ENCODE data around the gene EXOC6B. TPM values are rescaled to one million over a fixed set of nuclear protein-coding genes. Genes with fewer than 3 reads are reported as not detected.

EXOC6B gene
- total and polyA plus RNA-seq, 12 donors = 16.3 to 243 (median 144) TPM

DNA sequence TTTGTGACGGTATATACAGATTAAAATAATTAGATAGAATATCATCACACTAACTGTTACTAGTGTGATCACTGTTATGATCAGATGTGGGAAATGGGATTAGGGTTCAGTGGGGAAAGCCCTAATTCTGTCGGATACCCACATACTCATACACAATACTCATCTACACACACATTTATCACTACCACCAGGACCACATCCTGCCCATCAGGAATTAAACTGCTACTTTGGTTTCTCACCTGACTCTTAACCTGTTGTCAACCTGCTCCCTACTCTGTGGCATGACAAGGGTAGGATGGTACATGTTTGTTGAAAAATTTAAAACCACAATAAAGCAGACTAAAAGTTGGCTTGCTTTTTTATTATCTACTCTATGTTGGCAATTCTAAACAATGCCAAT lies 653.4 kb downstream of the EXOC6B start:
- intact Hi-C loops (cut with DNase I) = no loop called here
- WGBS, 2 donors = 93 to 98% methylated on average over 2 of the region's 2 CpGs
- no peak for DNase-seq
- Histone ChIP-seq H3K4me1 (peaks cover 0 to 10% (median 0%) of the 10 kb centered on the region in 9 donors), H3K9me3 (peaks cover 0 to 10% (median 0%) of the 10 kb centered on the region in 11 donors), H3K27ac (no peak overlapping the region), H3K4me3 (no peak overlapping the region), H3K27me3 (no peaks in the 10 kb centered on the region), H3K36me3 (peaks cover 0 to 29% (median 4%) of the 10 kb centered on the region in 9 donors)
- TF ChIP-seq, protein P1, sequence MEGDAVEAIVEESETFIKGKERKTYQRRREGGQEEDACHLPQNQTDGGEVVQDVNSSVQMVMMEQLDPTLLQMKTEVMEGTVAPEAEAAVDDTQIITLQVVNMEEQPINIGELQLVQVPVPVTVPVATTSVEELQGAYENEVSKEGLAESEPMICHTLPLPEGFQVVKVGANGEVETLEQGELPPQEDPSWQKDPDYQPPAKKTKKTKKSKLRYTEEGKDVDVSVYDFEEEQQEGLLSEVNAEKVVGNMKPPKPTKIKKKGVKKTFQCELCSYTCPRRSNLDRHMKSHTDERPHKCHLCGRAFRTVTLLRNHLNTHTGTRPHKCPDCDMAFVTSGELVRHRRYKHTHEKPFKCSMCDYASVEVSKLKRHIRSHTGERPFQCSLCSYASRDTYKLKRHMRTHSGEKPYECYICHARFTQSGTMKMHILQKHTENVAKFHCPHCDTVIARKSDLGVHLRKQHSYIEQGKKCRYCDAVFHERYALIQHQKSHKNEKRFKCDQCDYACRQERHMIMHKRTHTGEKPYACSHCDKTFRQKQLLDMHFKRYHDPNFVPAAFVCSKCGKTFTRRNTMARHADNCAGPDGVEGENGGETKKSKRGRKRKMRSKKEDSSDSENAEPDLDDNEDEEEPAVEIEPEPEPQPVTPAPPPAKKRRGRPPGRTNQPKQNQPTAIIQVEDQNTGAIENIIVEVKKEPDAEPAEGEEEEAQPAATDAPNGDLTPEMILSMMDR (IDR thresholded peaks at IDR 0.05) = no peak
- no peak for ATAC-seq

DNA sequence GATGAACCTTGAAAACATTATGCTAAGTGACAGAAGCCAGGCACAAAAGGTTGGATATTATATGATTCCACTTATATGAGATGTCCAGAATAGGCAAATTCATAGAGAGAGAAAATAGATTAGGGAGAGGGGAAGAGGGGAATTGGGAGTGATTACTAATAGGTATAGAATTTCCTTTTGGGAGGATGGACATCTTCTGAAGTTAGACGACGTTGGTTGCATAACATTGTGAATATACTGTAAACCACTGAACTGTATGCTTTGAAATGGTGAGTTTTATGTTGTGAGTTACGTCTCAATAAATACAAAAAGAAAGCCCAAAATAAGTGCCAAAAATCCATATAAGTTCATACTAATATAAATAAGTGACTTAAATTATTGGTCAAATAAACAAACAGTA lies 659.6 kb downstream of the EXOC6B start:
- 80 to 85% methylated on average over 3 of the region's 3 CpGs for WGBS, 2 donors
- Histone ChIP-seq H3K27ac (no peak overlapping the region), H3K27me3 (no peaks in the 10 kb centered on the region), H3K4me3 (no peak overlapping the region), H3K36me3 (no peaks in the 10 kb centered on the region), H3K4me1 (no peaks in the 10 kb centered on the region), H3K9me3 (peaks cover 0 to 10% (median 0%) of the 10 kb centered on the region in 11 donors)
- DNase-seq = no peak
- ATAC-seq = no peak
- intact Hi-C loops (cut with DNase I) = loop anchor here in 1 of 10 donors (10.0 kb wide), 1 partner anchor 409 kb away; no protein-coding TSS in a partner anchor
- TF ChIP-seq, protein P1 (IDR thresholded peaks at IDR 0.05) = no peak

DNA sequence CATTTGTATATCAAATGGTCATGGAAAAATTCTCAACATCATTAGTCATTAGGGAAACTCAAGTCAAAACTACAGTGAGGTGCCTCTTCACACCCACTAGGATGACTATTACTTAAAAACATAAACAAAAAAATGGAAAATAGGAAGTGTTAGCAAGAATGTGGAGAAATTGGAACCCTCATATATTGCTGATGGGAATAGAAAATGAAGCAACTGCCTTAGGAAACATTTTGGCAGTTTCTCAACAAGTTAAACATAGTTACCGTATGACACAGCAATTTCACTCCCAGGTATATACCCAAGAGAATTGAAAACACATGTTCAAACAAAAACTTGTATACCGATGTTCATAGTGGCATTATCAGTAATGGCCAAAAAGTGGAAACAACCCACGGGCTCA lies 660.0 kb downstream of the EXOC6B start:
- H3K27ac ChIP-seq = no peak overlapping the region
- ATAC-seq = no peak
- intact Hi-C loops (cut with DNase I) = loop anchor here in 1 of 10 donors (10.0 kb wide), 1 partner anchor 409 kb away; no protein-coding TSS in a partner anchor
- H3K27me3 ChIP-seq = no peaks in the 10 kb centered on the region
- DNase-seq = no peak
- TF ChIP-seq, protein P1 (IDR thresholded peaks at IDR 0.05) = no peak
- no peaks in the 10 kb centered on the region for H3K36me3 ChIP-seq
- H3K4me1 ChIP-seq = no peaks in the 10 kb centered on the region
- no peak overlapping the region for H3K4me3 ChIP-seq
- H3K9me3 ChIP-seq = peaks cover 0 to 10% (median 0%) of the 10 kb centered on the region in 11 donors
- 88 to 93% methylated on average over 3 of the region's 3 CpGs for WGBS, 2 donors

DNA sequence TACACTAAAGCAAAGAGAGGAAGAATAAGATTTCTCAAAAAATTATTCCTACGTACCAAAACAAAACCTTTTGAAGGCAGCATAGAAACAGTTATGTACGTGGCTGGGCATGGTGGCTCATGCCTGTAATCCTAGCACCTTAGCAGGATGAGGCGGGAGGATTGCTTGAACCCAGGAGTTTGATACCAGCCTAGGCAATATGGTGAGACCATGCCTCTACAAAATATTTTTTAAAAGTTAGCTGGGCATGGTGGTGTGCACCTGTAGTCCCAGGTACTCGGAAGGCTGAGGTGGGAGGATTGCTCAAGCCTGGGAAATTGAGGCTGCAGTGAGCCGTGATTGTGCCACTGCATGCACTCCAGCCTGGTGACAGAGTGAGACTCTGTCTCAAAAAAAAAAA lies 663.3 kb downstream of the EXOC6B start:
- ATAC-seq = no peak
- Histone ChIP-seq H3K9me3 (no peaks in the 10 kb centered on the region), H3K36me3 (no peaks in the 10 kb centered on the region), H3K27me3 (peaks cover 0 to 8% (median 0%) of the 10 kb centered on the region in 7 donors), H3K4me3 (no peak overlapping the region), H3K4me1 (no peaks in the 10 kb centered on the region), H3K27ac (no peak overlapping the region)
- no peak for DNase-seq
- intact Hi-C loops (cut with DNase I) = loop anchor here in 1 of 10 donors (10.0 kb wide), 1 partner anchor 412 kb away; no protein-coding TSS in a partner anchor
- 95% methylated on average over 5 of the region's 5 CpGs for WGBS, 2 donors
- TF ChIP-seq, protein P1 (IDR thresholded peaks at IDR 0.05) = no peak

Measured in heart right ventricle (tissue), 16 donors.